C4-2B (cell line): ENCODE data around the gene FUT3.

Source experiments
- CTCF ChIP-seq: fragments of 450-650 bp; conservative IDR thresholded peaks from 2 replicates; pipeline ENCODE4 v1.5.1; 2017; ENCODE audit warnings: mild to moderate bottlenecking
- ZFX ChIP-seq: fragments of 450-650 bp; IDR thresholded peaks from 2 replicates; pipeline ENCODE4 v1.6.1; 2017

- TF ChIP-seq CTCF (no peak), ZFX (no peak)
Observed at GRCh38 chr19:5865772-5866171, 14.5 kb upstream of the FUT3 start.
